ENCODE results near the gene RNF168.
"Not testable (repeated sequence)": the region's sequence is repeated elsewhere in the genome, so short reads cannot be mapped to it uniquely, and the experiment has no call there.

DNA sequence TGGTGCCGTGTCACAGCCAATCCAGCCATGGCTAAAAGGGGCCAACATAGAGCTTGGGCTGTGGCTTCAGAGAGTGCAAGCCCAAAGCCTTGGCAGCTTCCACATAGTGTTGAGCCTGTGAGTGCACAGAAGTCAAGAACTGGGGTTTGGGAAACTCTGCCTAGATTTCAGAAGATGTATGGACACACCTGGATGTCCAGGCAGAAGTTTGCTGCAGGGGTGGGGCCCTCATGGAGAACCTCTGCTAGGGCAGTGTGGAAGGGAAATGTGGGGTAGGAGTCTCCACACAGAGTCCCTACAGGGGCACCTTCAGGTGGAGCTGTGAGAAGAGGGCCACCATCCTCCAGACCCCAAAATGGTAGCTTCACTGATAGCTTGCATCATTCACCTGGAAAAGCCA is 45.7 kb upstream of the RNF168 start:
- TF ChIP-seq LEF1 (IDR thresholded peaks at IDR 0.05; ENCODE audit: borderline replicate concordance); BHLHE40 (IDR thresholded peaks at IDR 0.05; ENCODE audit: borderline replicate concordance); FOXK2 (IDR thresholded peaks at IDR 0.05): not testable (repeated sequence)
